H1 (cell line): ENCODE data around the gene KCNJ12.
A peak's percentile ranks its signal among the peaks of the same experiment; 100 is the strongest.

Experiments
- CEBPB ChIP-seq: IDR thresholded peaks from 2 replicates; pipeline ENCODE4 v1.6.1; 2012; ENCODE audit warnings: low read depth, low read length
- CREB1 ChIP-seq: IDR thresholded peaks from 2 replicates; pipeline ENCODE4 v1.6.1; 2012; ENCODE audit warnings: inconsistent platforms
- EP300 ChIP-seq, 2 experiments: IDR thresholded peaks; 1 replicate in 1 of 2; 2 replicates in 1 of 2; pipeline ENCODE4 v1.6.1; 2011 to 2012; ENCODE audit warnings: low read depth in 2 of 2, low read length in 2 of 2, mild to moderate bottlenecking in 2 of 2, borderline replicate concordance in 1 of 2, inconsistent platforms in 1 of 2, moderate library complexity in 1 of 2
- NANOG ChIP-seq: IDR thresholded peaks from 2 replicates; pipeline ENCODE4 v1.6.1; 2011; ENCODE audit warnings: low read length, low read depth, mild to moderate bottlenecking, inconsistent platforms; ENCODE audit not compliant: insufficient read depth, poor library complexity, severe bottlenecking
- POLR2A ChIP-seq, 2 experiments: IDR thresholded peaks; 1 replicate in 1 of 2; 2 replicates in 1 of 2; pipeline ENCODE4 v1.6.1; 2011; ENCODE audit warnings: low read depth in 2 of 2, low read length in 2 of 2, mild to moderate bottlenecking in 2 of 2; ENCODE audit errors: control extremely low read depth in 1 of 2
- POLR2AphosphoS5 ChIP-seq: IDR thresholded peaks from 2 replicates; pipeline ENCODE4 v1.6.1; 2011; ENCODE audit warnings: low read depth, low read length
- TAF1 ChIP-seq: IDR thresholded peaks from 2 replicates; pipeline ENCODE4 v1.6.1; 2011; ENCODE audit warnings: mild to moderate bottlenecking, low read depth, low read length
- YY1 ChIP-seq: IDR thresholded peaks from 2 replicates; pipeline ENCODE4 v1.6.1; 2011; ENCODE audit warnings: low read depth, mild to moderate bottlenecking, low read length
- TF ChIP-seq, protein P1 (sequence below), 3 experiments: IDR thresholded peaks; 1 replicate in 2 of 3; 2 replicates in 1 of 3; pipeline versions ENCODE4 v1.5.1 to v1.6.1; 2011; ENCODE audit warnings: low read length in 3 of 3, mild to moderate bottlenecking in 3 of 3, inconsistent platforms in 2 of 3, low read depth in 1 of 3, moderate library complexity in 1 of 3; ENCODE audit not compliant: insufficient read depth in 1 of 3; ENCODE audit errors: control extremely low read depth in 1 of 3
- TF ChIP-seq, protein P2 (sequence below): fragments of 300-600 bp; sonication (generic); IDR thresholded peaks from 2 replicates; pipeline ENCODE4 v1.7.1; 2012; ENCODE audit warnings: low read length, moderate library complexity, mild to moderate bottlenecking, inconsistent platforms; ENCODE audit not compliant: insufficient replicate concordance

DNA sequence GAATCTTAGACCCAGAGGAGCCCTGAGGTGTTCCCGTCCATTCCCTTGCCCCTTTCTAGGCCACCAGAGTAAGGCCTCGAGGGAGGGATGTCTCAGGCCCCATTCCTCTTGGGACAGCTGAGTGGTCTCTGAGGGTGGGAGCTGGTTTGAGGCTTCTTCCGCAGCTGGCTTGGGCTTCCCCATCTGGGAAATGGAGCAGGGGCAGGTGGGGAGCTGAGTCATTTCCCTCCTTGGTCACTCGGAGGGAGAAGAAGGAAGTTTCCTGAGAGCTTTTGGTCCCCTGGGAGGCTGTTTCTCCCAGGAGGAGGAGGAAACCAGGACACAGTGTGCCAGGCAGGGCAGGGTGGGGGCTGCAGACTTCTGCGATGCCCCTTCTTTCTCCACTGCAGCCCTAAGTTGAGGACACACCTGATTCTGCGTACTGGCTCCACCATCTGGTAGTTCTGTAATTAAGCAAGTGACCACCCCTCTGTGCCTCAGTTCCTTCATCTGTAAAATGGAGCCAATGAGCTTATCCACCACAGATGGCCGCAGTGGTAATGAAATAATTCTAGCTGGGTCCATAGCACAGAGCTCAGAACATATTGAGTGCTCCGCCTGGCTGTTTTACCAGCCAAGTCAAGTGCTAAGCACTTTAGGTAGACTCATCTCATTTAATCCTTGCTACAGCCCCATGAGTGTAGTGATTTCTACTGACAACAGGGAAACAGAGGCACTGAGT lies 1.6 kb upstream of the KCNJ12 start:
- TF ChIP-seq EP300 (IDR thresholded peaks at IDR 0.05; ENCODE audit: borderline replicate concordance in 1 of 2, low read depth in 2 of 2, low read length in 2 of 2) = no peak
- TF ChIP-seq POLR2AphosphoS5 = no peak
- TF ChIP-seq, protein P1, sequence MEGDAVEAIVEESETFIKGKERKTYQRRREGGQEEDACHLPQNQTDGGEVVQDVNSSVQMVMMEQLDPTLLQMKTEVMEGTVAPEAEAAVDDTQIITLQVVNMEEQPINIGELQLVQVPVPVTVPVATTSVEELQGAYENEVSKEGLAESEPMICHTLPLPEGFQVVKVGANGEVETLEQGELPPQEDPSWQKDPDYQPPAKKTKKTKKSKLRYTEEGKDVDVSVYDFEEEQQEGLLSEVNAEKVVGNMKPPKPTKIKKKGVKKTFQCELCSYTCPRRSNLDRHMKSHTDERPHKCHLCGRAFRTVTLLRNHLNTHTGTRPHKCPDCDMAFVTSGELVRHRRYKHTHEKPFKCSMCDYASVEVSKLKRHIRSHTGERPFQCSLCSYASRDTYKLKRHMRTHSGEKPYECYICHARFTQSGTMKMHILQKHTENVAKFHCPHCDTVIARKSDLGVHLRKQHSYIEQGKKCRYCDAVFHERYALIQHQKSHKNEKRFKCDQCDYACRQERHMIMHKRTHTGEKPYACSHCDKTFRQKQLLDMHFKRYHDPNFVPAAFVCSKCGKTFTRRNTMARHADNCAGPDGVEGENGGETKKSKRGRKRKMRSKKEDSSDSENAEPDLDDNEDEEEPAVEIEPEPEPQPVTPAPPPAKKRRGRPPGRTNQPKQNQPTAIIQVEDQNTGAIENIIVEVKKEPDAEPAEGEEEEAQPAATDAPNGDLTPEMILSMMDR (IDR thresholded peaks at IDR 0.05; ENCODE audit: control extremely low read depth in 1 of 3, insufficient read depth in 1 of 3, low read depth in 1 of 3, low read length in 3 of 3) = peak in 2 of 3 experiments; percentile 21 to 39; a peak in 2 of 4 replicates
- TF ChIP-seq POLR2A (IDR thresholded peaks at IDR 0.05; ENCODE audit: control extremely low read depth in 1 of 2, low read depth in 2 of 2, low read length in 2 of 2) = no peak
- TF ChIP-seq CREB1 = no peak
- no peak for TF ChIP-seq TAF1
- TF ChIP-seq NANOG = no peak
- TF ChIP-seq, protein P2, sequence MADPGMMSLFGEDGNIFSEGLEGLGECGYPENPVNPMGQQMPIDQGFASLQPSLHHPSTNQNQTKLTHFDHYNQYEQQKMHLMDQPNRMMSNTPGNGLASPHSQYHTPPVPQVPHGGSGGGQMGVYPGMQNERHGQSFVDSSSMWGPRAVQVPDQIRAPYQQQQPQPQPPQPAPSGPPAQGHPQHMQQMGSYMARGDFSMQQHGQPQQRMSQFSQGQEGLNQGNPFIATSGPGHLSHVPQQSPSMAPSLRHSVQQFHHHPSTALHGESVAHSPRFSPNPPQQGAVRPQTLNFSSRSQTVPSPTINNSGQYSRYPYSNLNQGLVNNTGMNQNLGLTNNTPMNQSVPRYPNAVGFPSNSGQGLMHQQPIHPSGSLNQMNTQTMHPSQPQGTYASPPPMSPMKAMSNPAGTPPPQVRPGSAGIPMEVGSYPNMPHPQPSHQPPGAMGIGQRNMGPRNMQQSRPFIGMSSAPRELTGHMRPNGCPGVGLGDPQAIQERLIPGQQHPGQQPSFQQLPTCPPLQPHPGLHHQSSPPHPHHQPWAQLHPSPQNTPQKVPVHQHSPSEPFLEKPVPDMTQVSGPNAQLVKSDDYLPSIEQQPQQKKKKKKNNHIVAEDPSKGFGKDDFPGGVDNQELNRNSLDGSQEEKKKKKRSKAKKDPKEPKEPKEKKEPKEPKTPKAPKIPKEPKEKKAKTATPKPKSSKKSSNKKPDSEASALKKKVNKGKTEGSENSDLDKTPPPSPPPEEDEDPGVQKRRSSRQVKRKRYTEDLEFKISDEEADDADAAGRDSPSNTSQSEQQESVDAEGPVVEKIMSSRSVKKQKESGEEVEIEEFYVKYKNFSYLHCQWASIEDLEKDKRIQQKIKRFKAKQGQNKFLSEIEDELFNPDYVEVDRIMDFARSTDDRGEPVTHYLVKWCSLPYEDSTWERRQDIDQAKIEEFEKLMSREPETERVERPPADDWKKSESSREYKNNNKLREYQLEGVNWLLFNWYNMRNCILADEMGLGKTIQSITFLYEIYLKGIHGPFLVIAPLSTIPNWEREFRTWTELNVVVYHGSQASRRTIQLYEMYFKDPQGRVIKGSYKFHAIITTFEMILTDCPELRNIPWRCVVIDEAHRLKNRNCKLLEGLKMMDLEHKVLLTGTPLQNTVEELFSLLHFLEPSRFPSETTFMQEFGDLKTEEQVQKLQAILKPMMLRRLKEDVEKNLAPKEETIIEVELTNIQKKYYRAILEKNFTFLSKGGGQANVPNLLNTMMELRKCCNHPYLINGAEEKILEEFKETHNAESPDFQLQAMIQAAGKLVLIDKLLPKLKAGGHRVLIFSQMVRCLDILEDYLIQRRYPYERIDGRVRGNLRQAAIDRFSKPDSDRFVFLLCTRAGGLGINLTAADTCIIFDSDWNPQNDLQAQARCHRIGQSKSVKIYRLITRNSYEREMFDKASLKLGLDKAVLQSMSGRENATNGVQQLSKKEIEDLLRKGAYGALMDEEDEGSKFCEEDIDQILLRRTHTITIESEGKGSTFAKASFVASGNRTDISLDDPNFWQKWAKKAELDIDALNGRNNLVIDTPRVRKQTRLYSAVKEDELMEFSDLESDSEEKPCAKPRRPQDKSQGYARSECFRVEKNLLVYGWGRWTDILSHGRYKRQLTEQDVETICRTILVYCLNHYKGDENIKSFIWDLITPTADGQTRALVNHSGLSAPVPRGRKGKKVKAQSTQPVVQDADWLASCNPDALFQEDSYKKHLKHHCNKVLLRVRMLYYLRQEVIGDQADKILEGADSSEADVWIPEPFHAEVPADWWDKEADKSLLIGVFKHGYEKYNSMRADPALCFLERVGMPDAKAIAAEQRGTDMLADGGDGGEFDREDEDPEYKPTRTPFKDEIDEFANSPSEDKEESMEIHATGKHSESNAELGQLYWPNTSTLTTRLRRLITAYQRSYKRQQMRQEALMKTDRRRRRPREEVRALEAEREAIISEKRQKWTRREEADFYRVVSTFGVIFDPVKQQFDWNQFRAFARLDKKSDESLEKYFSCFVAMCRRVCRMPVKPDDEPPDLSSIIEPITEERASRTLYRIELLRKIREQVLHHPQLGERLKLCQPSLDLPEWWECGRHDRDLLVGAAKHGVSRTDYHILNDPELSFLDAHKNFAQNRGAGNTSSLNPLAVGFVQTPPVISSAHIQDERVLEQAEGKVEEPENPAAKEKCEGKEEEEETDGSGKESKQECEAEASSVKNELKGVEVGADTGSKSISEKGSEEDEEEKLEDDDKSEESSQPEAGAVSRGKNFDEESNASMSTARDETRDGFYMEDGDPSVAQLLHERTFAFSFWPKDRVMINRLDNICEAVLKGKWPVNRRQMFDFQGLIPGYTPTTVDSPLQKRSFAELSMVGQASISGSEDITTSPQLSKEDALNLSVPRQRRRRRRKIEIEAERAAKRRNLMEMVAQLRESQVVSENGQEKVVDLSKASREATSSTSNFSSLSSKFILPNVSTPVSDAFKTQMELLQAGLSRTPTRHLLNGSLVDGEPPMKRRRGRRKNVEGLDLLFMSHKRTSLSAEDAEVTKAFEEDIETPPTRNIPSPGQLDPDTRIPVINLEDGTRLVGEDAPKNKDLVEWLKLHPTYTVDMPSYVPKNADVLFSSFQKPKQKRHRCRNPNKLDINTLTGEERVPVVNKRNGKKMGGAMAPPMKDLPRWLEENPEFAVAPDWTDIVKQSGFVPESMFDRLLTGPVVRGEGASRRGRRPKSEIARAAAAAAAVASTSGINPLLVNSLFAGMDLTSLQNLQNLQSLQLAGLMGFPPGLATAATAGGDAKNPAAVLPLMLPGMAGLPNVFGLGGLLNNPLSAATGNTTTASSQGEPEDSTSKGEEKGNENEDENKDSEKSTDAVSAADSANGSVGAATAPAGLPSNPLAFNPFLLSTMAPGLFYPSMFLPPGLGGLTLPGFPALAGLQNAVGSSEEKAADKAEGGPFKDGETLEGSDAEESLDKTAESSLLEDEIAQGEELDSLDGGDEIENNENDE = no peak
- TF ChIP-seq CEBPB = no peak
- no peak for TF ChIP-seq YY1
